ENCODE data around the gene SNX15. TPM values are rescaled to one million over a fixed set of nuclear protein-coding genes. Genes with fewer than 3 reads are reported as not detected.

Gene SNX15
- total and polyA plus RNA-seq, 2 donors (not counting 3 experiments of a cell fraction or from before 2014, with no cell fraction given) = 15.5 to 21.8 TPM

DNA sequence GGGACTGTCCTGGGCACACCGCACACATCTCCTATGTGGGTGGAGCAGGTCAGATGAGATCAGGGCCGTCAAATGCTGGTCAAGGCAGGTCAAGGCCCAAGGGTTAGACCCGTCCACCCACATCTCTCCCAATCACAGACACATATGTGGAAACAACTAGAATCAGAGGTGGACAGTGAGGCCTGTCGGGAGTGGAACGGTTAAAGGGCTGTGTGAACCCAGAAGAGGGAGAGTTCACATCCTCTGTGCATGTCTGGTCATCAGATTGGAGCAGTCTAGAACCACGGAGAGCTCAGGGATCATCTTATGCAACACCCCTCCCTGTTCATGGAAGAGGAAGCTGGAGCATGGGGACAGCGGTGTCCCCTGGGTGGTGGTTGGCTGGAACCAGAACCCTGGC is 7.4 kb upstream of the SNX15 start:
- Histone ChIP-seq H3K9me1 (replicated peaks; ENCODE audit: control insufficient read depth, extremely low read depth, insufficient read depth, low read length) (no peaks in the 10 kb centered on the region), H4K20me1 (replicated peaks; ENCODE audit: control insufficient read depth, extremely low read depth, insufficient read depth, low read length) (no peaks in the 10 kb centered on the region), H3K27me3 (ENCODE audit: control insufficient read depth in 2 of 2, insufficient read depth in 2 of 2, low read length in 2 of 2) (no peaks in the 10 kb centered on the region), H3K4me3 (replicated peaks in 1 of 3; ENCODE audit: insufficient read depth in 1 of 3, low read depth in 1 of 3, low read length in 3 of 3) (no peak overlapping the region), H3K27ac (ENCODE audit: insufficient read depth, low read depth, low read length) (no peak overlapping the region), H3K9me3 (replicated peaks; ENCODE audit: control insufficient read depth, insufficient read depth, low read length) (no peaks in the 10 kb centered on the region), H3K36me3 (ENCODE audit: control insufficient read depth in 2 of 2, extremely low read depth in 1 of 2, insufficient read depth in 2 of 2, low read length in 2 of 2) (peaks cover 0 to 4% of the 10 kb centered on the region in 2 experiments), H2AFZ (ENCODE audit: low read depth, low read length) (no peak overlapping the region), H3K4me1 (ENCODE audit: control insufficient read depth, extremely low read depth, insufficient read depth, low read length) (no peaks in the 10 kb centered on the region), H3K79me2 (ENCODE audit: control insufficient read depth, insufficient read depth, low read length) (peaks cover 1% of the 10 kb centered on the region), H3K4me2 (ENCODE audit: insufficient read depth, low read length) (no peak overlapping the region), H3K9ac (replicated peaks; ENCODE audit: extremely low read depth, insufficient read depth, low read length) (no peak overlapping the region)
- CTCF ChIA-PET = no interaction called here
- FAIRE-seq = no peak
- POLR2A ChIA-PET = no interaction called here
- no peak for DNase-seq (ENCODE audit: low read depth, low spot score)
- no TSS peak for BruUV-seq (replicated peaks)
- intact Hi-C loops (cut with micrococcal nuclease) = no loop called here
- dilution Hi-C loops (cut with MboI; ENCODE audit: extremely low pct_ligation_motif_present, low sequenced_read_pairs) = no loop called here
- no peak for TF ChIP-seq POLR2AphosphoS5 (IDR thresholded peaks at IDR 0.05; ENCODE audit: insufficient read depth, low read depth, low read length)
- TF ChIP-seq GATA2 (IDR thresholded peaks at IDR 0.05; ENCODE audit: insufficient read depth, insufficient read length, low read depth, low read length) = no peak
- TF ChIP-seq JUN (IDR thresholded peaks at IDR 0.05; ENCODE audit: borderline replicate concordance, insufficient read depth, insufficient read length, low read depth) = no peak
- TF ChIP-seq, protein P1, sequence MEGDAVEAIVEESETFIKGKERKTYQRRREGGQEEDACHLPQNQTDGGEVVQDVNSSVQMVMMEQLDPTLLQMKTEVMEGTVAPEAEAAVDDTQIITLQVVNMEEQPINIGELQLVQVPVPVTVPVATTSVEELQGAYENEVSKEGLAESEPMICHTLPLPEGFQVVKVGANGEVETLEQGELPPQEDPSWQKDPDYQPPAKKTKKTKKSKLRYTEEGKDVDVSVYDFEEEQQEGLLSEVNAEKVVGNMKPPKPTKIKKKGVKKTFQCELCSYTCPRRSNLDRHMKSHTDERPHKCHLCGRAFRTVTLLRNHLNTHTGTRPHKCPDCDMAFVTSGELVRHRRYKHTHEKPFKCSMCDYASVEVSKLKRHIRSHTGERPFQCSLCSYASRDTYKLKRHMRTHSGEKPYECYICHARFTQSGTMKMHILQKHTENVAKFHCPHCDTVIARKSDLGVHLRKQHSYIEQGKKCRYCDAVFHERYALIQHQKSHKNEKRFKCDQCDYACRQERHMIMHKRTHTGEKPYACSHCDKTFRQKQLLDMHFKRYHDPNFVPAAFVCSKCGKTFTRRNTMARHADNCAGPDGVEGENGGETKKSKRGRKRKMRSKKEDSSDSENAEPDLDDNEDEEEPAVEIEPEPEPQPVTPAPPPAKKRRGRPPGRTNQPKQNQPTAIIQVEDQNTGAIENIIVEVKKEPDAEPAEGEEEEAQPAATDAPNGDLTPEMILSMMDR (IDR thresholded peaks at IDR 0.05; ENCODE audit: extremely low read depth in 1 of 2, insufficient read depth in 1 of 2, low read depth in 1 of 2, low read length in 2 of 2) = no peak
- TF ChIP-seq, protein P2, sequence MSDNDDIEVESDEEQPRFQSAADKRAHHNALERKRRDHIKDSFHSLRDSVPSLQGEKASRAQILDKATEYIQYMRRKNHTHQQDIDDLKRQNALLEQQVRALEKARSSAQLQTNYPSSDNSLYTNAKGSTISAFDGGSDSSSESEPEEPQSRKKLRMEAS (IDR thresholded peaks at IDR 0.05; ENCODE audit: insufficient read depth, insufficient read length) = no peak
- TF ChIP-seq EZH2 (IDR thresholded peaks at IDR 0.05; ENCODE audit: borderline replicate concordance, low read depth, low read length, severe bottlenecking) = no peak
- TF ChIP-seq MYC (IDR thresholded peaks at IDR 0.05; ENCODE audit: low read depth, low read length) = no peak
- TF ChIP-seq FOS (IDR thresholded peaks at IDR 0.05; ENCODE audit: borderline replicate concordance, insufficient read depth, low read length) = no peak
- no peak for TF ChIP-seq POLR2A (IDR thresholded peaks at IDR 0.05; ENCODE audit: low read depth, low read length)
